Measurements from ENCODE around the gene RAB11FIP4.

Gene RAB11FIP4

GRCh38 chr17:31388351-31388750, 3.1 kb upstream of the RAB11FIP4 start:
- no peaks in the 10 kb centered on the region for H3K36me3 ChIP-seq (ENCODE audit: insufficient read depth, low read length)
- H3K9ac ChIP-seq (ENCODE audit: low read depth, low read length, poor library complexity, severe bottlenecking) = no peak overlapping the region
- no peak overlapping the region for H3K4me3 ChIP-seq (ENCODE audit: low read length, poor library complexity, severe bottlenecking)
- no peaks in the 10 kb centered on the region for H4K20me1 ChIP-seq (ENCODE audit: insufficient read depth, low read length, poor library complexity, severe bottlenecking)
- H3K9me2 ChIP-seq (replicated peaks; ENCODE audit: low read depth, low read length) = no peaks in the 10 kb centered on the region
- no peaks in the 10 kb centered on the region for H3F3A ChIP-seq (ENCODE audit: low read depth)
- H3K79me2 ChIP-seq (ENCODE audit: insufficient read depth, low read length) = no peaks in the 10 kb centered on the region
- no peak overlapping the region for H3K4me2 ChIP-seq (ENCODE audit: low read depth, low read length, poor library complexity, severe bottlenecking)
- TF ChIP-seq CTCF (conservative IDR thresholded peaks at IDR 0.05; ENCODE audit: low read length) (no peak), EZH2phosphoT487 (IDR thresholded peaks at IDR 0.05; ENCODE audit: borderline replicate concordance) (no peak)
- H3K4me1 ChIP-seq (ENCODE audit: insufficient read depth, low read length, poor library complexity, severe bottlenecking) = no peaks in the 10 kb centered on the region
- no peaks in the 10 kb centered on the region for H3K27me3 ChIP-seq (ENCODE audit: insufficient read depth, low read length, poor library complexity, severe bottlenecking)
- no peaks in the 10 kb centered on the region for H3K9me3 ChIP-seq (ENCODE audit: insufficient read depth, low read depth, low read length)
- H2AFZ ChIP-seq (ENCODE audit: low read length) = no peak overlapping the region

- Histone ChIP-seq H3K9me2 (replicated peaks; ENCODE audit: low read depth, low read length) (no peaks in the 10 kb centered on the region), H3K4me1 (ENCODE audit: insufficient read depth, low read length, poor library complexity, severe bottlenecking) (no peaks in the 10 kb centered on the region), H3F3A (ENCODE audit: low read depth) (no peaks in the 10 kb centered on the region), H3K36me3 (ENCODE audit: insufficient read depth, low read length) (no peaks in the 10 kb centered on the region), H3K9me3 (ENCODE audit: insufficient read depth, low read depth, low read length) (no peaks in the 10 kb centered on the region), H3K79me2 (ENCODE audit: insufficient read depth, low read length) (no peaks in the 10 kb centered on the region), H3K4me3 (ENCODE audit: low read length, poor library complexity, severe bottlenecking) (no peak overlapping the region), H2AFZ (ENCODE audit: low read length) (no peak overlapping the region), H4K20me1 (ENCODE audit: insufficient read depth, low read length, poor library complexity, severe bottlenecking) (no peaks in the 10 kb centered on the region), H3K27me3 (ENCODE audit: insufficient read depth, low read length, poor library complexity, severe bottlenecking) (no peaks in the 10 kb centered on the region), H3K4me2 (ENCODE audit: low read depth, low read length, poor library complexity, severe bottlenecking) (no peak overlapping the region), H3K9ac (ENCODE audit: low read depth, low read length, poor library complexity, severe bottlenecking) (no peak overlapping the region)
- no peak for TF ChIP-seq EZH2phosphoT487 (IDR thresholded peaks at IDR 0.05; ENCODE audit: borderline replicate concordance)
- TF ChIP-seq CTCF (conservative IDR thresholded peaks at IDR 0.05; ENCODE audit: low read length) = peak; percentile 88
These were observed 2.5 kb upstream of the RAB11FIP4 start for GRCh38 chr17:31388770-31389656.

- Histone ChIP-seq H3K36me3 (ENCODE audit: insufficient read depth, low read length) (no peaks in the 10 kb centered on the region), H3K4me2 (ENCODE audit: low read depth, low read length, poor library complexity, severe bottlenecking) (no peak overlapping the region), H3K4me1 (ENCODE audit: insufficient read depth, low read length, poor library complexity, severe bottlenecking) (no peaks in the 10 kb centered on the region), H3K4me3 (ENCODE audit: low read length, poor library complexity, severe bottlenecking) (no peak overlapping the region), H3K27me3 (ENCODE audit: insufficient read depth, low read length, poor library complexity, severe bottlenecking) (no peaks in the 10 kb centered on the region), H2AFZ (ENCODE audit: low read length) (no peak overlapping the region), H3K9me3 (ENCODE audit: insufficient read depth, low read depth, low read length) (no peaks in the 10 kb centered on the region), H3F3A (ENCODE audit: low read depth) (no peaks in the 10 kb centered on the region), H3K9ac (ENCODE audit: low read depth, low read length, poor library complexity, severe bottlenecking) (no peak overlapping the region), H3K9me2 (replicated peaks; ENCODE audit: low read depth, low read length) (no peaks in the 10 kb centered on the region), H3K79me2 (ENCODE audit: insufficient read depth, low read length) (no peaks in the 10 kb centered on the region), H4K20me1 (ENCODE audit: insufficient read depth, low read length, poor library complexity, severe bottlenecking) (no peaks in the 10 kb centered on the region)
- TF ChIP-seq CTCF (conservative IDR thresholded peaks at IDR 0.05; ENCODE audit: low read length) (no peak), EZH2phosphoT487 (IDR thresholded peaks at IDR 0.05; ENCODE audit: borderline replicate concordance) (no peak)
These were observed 1.7 kb upstream of the RAB11FIP4 start for GRCh38 chr17:31389657-31390381.
